Mesangial cell (primary cell): ENCODE measurements around the gene EEA1. TPM values are rescaled to one million over a fixed set of nuclear protein-coding genes. Genes with fewer than 3 reads are reported as not detected.

ENCODE experiments used
- total RNA-seq: library from RNA; depleted of rRNA; stranded (reverse); fragments of >200 nt; gene quantifications from 2 replicates; pipeline ENCODE4 v1.2.3, GENCODE V29; 2015

The EEA1 gene
- 7.7 and 8.6 TPM in 2 replicates for total RNA-seq

GRCh38 chr12:92928962-92929915 lies at the start of gene EEA1:
TSS of gene EEA1 (minus strand) at chr12:92929295. CDS start at chr12:92929066, 229 bp downstream.

Other genes starting within 250 kb of the EEA1 start
- not detected in 2 replicates for gene PLEKHG7, start 226.3 kb downstream of the EEA1 start, total RNA-seq